ENCODE results near the gene FRMD8.

GRCh38 chr11:65430406-65431217, 44.2 kb downstream of the FRMD8 start:
- TF ChIP-seq CTCF (conservative IDR thresholded peaks at IDR 0.05; ENCODE audit: low read depth, low read length) (no peak), EZH2 (IDR thresholded peaks at IDR 0.05; ENCODE audit: borderline replicate concordance, low read depth, low read length, poor library complexity, severe bottlenecking) (no peak)

All from A673 (cell line).